Measurements from ENCODE around the gene MEOX2. TPM values are rescaled to one million over a fixed set of nuclear protein-coding genes. Genes with fewer than 3 reads are reported as not detected.

The MEOX2 gene
- total and polyA plus RNA-seq, 2 of the 8 experiments (the other 6 are each of a cell fraction or from before 2014, with no cell fraction given), result 0.05 to 0.19 TPM

DNA sequence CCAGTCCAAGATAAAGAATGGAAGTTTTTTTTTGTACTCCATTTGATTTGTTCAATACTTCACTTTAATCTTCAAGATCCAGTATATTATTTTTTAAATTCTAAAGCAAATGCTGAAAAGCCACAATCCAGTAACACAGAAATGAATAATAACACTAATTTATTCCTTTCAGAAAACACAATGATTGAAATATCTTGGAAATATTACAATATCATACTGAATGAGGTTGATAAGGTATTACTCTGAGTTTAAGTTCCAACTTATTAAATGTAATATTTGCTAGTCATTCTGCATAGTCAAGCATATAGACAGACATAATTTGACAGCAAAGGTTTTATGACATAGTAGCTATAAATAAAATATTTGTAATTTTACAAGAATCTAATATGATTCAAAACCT lies 4.4 kb downstream of the MEOX2 start (continued):
- TF ChIP-seq CREB1 (IDR thresholded peaks at IDR 0.05) (no peak), NANOG (IDR thresholded peaks at IDR 0.05; ENCODE audit: insufficient read depth, low read depth, low read length, poor library complexity, severe bottlenecking) (no peak), GTF2F1 (IDR thresholded peaks at IDR 0.05; ENCODE audit: borderline replicate concordance, low read depth, low read length) (no peak), MAFK (IDR thresholded peaks at IDR 0.05; ENCODE audit: low read depth, low read length) (no peak)

Measured in H1 (cell line).